ENCODE results near the gene SYNPO2L.
"Not testable (repeated sequence)": the region's sequence is repeated elsewhere in the genome, so short reads cannot be mapped to it uniquely, and the experiment has no call there.

The SYNPO2L gene

GRCh38 chr10:73648975-73649829, 6.6 kb downstream of the SYNPO2L start:
- DNase-seq = no peak

GRCh38 chr10:73647875-73648651, 7.8 kb downstream of the SYNPO2L start:
- DNase-seq = no peak

- DNase-seq = peak; percentile 44
Measured at GRCh38 chr10:73647211-73647874, 8.5 kb downstream of the SYNPO2L start.

- no peak for DNase-seq
Measured at GRCh38 chr10:73646598-73647041, 9.2 kb downstream of the SYNPO2L start.

- no peak for DNase-seq
Measured at GRCh38 chr10:73645251-73645650, 10.6 kb downstream of the SYNPO2L start.

- no peak for DNase-seq
Measured at GRCh38 chr10:73644767-73645166, 11.1 kb downstream of the SYNPO2L start.

GRCh38 chr10:73644015-73644743, 11.7 kb downstream of the SYNPO2L start:
- DNase-seq = peak; percentile 88

- DNase-seq = no peak
Measured at GRCh38 chr10:73643362-73643761, 12.5 kb downstream of the SYNPO2L start.

- no peak for DNase-seq
Measured at GRCh38 chr10:73641328-73642060, 14.3 kb downstream of the SYNPO2L start, which contains the start of gene MYOZ1. MYOZ1 (minus strand) TSS chr10:73641474; CDS start chr10:73640017, 1,457 bp downstream.

- no peak for DNase-seq
Measured at GRCh38 chr10:73639286-73639685, 16.5 kb downstream of the SYNPO2L start.

GRCh38 chr10:73635781-73636180, 20.0 kb downstream of the SYNPO2L start:
- DNase-seq = no peak

GRCh38 chr10:73634421-73634820, 21.4 kb downstream of the SYNPO2L start:
- no peak for DNase-seq

GRCh38 chr10:73629165-73629564, 26.7 kb downstream of the SYNPO2L start:
- DNase-seq = no peak

- DNase-seq = no peak
Measured at GRCh38 chr10:73628405-73628804, 27.4 kb downstream of the SYNPO2L start.

GRCh38 chr10:73627300-73627699, 28.5 kb downstream of the SYNPO2L start:
- DNase-seq = no peak

GRCh38 chr10:73625884-73626752, 29.7 kb downstream of the SYNPO2L start:
- DNase-seq = peak; percentile 99

- DNase-seq = peak; percentile 68
Measured at GRCh38 chr10:73625004-73625883, 30.6 kb downstream of the SYNPO2L start.

GRCh38 chr10:73623056-73623455, 32.8 kb downstream of the SYNPO2L start:
- DNase-seq = no peak

- not testable (repeated sequence) for DNase-seq
Measured at GRCh38 chr10:73620974-73621373, 34.9 kb downstream of the SYNPO2L start.

GRCh38 chr10:73617143-73617542, 38.7 kb downstream of the SYNPO2L start:
- DNase-seq = not testable (repeated sequence)
